Brain pericyte (primary cell): ENCODE measurements around the gene SMAD2.
"Not testable (repeated sequence)": the region's sequence is repeated elsewhere in the genome, so short reads cannot be mapped to it uniquely, and the experiment has no call there.

ENCODE experiments used
- DNase-seq: peaks from one replicate; pipeline ENCODE4 v3.0.0-alpha.2; 2012; ENCODE audit warnings: low read depth, low spot score

SMAD2 gene

DNA sequence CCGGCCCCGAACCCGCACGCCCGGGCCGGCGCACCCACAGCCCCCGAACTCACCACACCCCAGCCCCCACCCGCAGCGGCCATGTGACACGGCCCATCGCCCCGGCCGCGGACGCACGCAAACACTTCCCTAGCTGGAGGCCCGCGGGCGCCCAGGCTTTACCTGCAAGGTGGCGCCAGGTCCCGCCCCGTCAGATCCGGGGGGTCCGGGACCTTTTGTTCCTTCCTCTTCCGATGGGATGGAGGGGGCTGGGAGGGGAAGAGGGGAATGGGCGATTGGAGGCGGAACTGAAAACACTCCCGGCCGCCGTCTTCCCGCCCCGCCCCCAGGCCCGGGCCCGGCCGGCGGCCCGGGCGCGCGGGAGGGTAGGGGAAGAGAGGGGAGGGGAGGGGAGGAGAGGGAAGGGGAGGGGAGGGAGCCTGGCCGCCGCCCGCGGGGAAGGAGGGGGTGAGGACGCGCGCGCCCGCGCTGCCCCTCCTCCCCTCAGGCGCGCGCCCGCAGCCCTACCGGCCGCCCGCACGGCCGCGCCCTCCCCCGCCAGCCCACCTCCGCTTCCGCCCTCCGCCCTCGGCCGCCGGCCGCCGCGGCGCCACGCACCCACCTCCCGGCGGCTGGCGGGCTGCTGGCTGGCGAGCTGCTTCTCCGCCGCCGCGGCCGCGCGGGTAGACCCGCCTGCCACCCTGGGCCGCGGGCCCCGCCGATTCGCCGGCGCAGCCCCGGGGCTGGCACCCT, at the start of gene SMAD2:
Gene SMAD2, minus strand, starts transcription at position 461 of the 732 bp plus-strand sequence. CDS start 33,903 bp downstream, outside the sequence.
- no peak for DNase-seq

- no peak for DNase-seq
These were observed 49.2 kb upstream of the SMAD2 start for GRCh38 chr18:47979611-47980200.

DNA sequence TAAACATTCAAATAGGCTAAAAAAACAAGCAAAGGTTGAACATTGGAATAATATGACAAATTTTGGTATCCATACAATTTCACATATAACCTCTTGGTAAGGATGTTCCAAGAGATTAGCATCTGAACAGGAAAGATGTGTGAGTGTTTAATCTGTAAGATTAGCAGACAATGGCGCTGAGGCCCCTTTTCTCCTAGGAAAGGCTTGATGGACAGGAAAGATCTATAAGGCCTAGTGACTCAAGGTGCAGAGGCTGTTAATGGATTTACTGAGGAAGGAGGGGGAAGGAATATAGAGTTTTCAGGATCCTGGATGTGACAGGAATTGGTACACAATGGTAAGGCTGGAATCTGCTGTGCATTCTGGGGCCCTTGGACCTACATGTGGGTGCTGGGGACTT, 48.1 kb upstream of the SMAD2 start:
- no peak for DNase-seq

- no peak for DNase-seq
These were observed 47.7 kb upstream of the SMAD2 start for GRCh38 chr18:47978141-47978540.

DNA sequence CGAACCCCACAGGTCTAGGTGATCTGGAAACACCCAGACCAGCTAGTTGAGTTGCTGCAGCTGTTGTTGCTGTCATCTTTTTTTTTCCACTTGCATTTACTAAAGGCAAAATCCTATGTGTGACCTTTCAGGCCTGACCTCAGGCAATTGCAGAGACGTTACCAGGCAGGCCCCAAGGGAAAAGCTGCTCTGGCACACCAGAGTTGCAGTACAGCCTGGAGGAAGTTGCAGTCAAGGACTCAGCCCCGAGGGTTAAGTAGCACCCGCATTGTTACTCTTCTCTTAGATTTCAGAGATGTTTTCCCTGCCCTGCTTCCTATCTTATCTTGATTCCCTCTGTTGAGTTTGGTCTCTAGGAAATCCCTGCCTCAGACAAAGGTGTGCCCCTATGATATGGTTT, 45.2 kb upstream of the SMAD2 start:
- DNase-seq: no peak

DNA sequence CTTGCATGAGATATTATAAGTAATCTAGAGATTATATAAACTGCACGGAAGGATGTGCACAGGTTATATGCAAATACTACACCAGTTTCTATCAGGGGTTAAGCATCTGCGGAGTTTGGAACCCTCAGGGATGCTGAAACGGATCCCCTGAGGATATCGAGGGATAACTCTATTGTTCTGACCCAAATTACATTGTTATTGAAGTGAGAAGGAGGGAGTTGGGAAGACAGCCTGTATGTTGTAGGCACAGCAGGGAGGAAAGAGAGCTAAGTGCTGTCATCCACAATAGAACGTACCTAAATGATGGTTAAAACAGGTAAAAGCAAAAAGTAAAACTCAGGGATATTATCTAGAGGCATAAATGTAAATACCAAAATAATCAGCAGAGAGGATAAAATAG, 44.6 kb upstream of the SMAD2 start:
- no peak for DNase-seq

- no peak for DNase-seq
These were observed 40.4 kb upstream of the SMAD2 start for GRCh38 chr18:47970664-47971531.

GRCh38 chr18:47969816-47970215, 39.4 kb upstream of the SMAD2 start:
- no peak for DNase-seq

GRCh38 chr18:47968721-47969120, 38.3 kb upstream of the SMAD2 start:
- no peak for DNase-seq

GRCh38 chr18:47968006-47968676, 37.7 kb upstream of the SMAD2 start:
- DNase-seq: no peak

DNA sequence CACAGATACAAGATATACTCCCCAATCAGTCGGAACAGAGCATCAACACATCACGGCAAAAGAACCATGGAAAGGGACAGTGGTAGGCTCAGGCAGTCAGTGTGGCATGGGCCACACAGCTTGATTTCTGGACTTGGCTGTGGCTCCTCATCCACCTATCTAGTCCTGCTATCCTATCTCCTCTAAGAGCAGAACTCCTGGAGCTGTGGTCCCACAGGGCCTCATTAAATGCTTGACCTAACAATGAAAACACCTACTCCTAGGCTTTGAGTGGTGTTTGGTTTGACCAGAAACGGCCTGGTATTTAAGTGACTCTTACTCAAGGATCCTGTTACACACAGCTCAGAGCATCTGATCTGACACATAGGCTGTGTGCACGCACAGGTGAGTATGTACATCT, 33.6 kb upstream of the SMAD2 start:
- DNase-seq: no peak

GRCh38 chr18:47961003-47961402, 30.5 kb upstream of the SMAD2 start:
- not testable (repeated sequence) for DNase-seq

- no peak for DNase-seq
These were observed 23.0 kb upstream of the SMAD2 start for GRCh38 chr18:47953471-47953931.

DNA sequence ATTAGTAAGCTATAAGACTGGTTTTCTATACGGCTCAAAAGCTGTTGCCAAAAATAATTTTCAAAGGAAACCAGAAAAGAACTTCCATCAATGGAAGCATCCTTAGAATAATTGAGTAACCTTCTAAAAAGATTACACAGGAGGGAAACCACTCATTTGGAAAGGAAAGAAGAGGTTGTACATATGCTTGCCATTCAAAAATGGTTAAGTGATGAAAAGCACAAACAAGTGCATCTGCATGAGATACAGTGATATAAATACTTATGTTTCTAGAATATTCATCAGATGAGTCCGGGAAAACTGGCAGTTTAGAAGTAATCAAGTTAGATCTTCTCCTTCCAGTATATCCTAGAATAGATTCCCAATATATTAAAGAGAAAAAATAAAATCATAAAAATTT, 20.1 kb upstream of the SMAD2 start:
- DNase-seq: no peak

DNA sequence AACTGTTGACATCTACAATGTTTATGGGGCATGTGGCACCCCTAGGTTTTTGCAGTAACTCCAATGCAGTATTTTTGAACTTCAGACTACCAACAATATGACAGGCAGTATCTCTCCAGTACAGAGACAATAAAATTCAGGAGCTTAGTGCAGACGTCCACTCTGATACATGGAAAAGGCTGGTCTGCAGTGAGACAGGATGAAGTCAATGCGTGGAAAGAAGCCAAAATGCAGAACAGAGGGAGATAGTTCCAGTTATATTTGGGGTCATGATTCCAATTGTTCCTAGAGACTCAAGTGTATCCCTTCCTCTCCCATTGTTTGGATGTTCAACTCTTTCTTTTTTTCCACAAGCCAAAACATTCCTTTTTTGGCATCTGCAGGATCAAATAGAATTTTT, 18.7 kb upstream of the SMAD2 start:
- no peak for DNase-seq

DNA sequence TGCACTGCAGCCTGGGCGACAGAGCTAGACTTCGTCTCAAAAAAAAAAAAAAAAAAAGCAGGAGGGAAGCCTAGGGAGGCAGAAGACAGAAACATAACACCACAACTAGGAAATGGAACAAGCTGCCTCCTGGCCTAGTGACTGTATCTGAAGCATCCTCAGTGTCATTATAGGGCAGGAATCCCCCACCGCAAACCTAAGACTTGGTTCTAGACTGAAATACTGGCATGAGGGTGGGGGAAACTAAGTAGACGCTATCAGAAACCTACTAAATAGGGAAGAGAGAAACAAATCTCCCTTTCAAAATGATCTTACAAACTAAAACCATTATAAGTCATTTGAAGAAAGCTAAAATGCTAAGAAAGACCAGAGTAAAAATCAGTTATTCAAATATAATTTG, 16.4 kb upstream of the SMAD2 start:
- no peak for DNase-seq

DNA sequence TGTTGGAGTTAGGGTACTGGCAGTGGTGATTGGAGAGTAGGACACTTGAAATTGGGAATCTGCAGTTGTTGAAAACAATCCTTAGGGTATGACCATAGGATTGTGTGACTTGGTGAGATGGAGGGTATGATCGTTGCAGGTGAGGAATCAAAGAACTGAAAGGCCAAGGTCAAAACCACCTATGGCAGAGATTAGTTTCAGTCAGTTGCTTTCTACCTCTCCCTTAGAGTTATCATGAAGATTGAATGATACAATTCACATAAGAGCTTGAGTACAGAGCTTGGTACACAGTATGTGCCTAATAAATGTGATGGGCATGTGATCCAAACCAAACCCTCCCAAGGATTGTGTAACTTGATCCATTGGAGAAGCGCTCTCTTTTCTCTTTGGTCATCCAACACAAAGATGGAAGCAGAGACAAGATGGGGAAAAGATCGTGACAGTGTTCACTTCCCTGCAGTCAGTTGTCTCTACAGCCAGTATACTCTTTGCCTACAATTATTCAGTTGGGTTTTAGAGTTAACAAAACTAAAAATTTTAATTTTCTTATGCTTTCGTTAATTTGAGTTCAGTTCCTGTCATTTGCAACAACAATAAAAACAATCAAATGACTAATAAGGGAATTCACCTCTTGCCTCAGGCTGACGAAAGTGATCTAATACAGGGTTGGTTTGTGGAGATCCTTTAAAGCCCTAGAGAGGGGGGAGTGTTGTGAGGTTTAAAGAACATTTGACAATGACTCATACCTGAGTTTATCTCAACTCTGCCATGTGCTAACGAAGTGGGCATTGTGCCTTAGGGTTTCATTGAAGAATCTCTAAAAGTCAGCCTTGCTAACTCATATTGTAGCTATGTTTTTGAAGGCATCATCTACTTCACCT, 14.8 kb upstream of the SMAD2 start:
- DNase-seq: no peak

DNA sequence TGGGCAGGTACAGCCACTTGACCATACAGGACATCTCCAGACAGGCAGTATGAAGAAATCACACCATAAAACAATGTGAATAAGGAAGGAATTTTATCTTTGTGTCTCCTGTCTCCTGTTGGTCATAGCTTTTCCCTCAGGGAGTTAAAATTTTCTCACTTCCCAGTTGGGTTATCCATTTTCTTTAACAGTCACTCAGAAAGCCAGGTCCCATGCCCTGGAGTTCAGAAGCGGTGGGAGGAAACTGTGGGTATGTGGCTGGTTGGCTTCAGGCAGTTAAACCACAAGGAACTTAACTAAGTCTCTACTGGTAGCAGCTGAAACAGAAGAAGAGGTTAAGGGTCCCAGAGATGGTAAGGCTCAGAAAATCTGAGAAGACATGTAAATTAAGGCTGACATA, 6.5 kb upstream of the SMAD2 start:
- no peak for DNase-seq

- DNase-seq: no peak
These were observed 5.0 kb upstream of the SMAD2 start for GRCh38 chr18:47935321-47936055.

- no peak for DNase-seq
These were observed 2.1 kb upstream of the SMAD2 start for GRCh38 chr18:47932603-47933002.
